Large intestine (tissue), 12 donors: ENCODE data around the gene CETP. TPM values are rescaled to one million over a fixed set of nuclear protein-coding genes. Genes with fewer than 3 reads are reported as not detected.

ENCODE experiments used
- DNase-seq, 2 donors: peaks; one replicate each; pipeline versions ENCODE4 v3.0.0 to v3.0.0-alpha.2; 2013
- H3K27ac ChIP-seq: one replicate; pipeline ENCODE4 v1.5.1; 2013; ENCODE audit warnings: low read length
- H3K27me3 ChIP-seq: 2 replicates; pipeline ENCODE4 v1.6.1; 2013; ENCODE audit warnings: low read length; ENCODE audit not compliant: control insufficient read depth, insufficient read depth
- H3K36me3 ChIP-seq: 2 replicates; pipeline ENCODE4 v1.6.1; 2013; ENCODE audit warnings: low read length; ENCODE audit not compliant: control insufficient read depth, insufficient read depth
- H3K4me1 ChIP-seq: one replicate; pipeline ENCODE4 v1.6.1; 2013; ENCODE audit warnings: low read length; ENCODE audit not compliant: control insufficient read depth, insufficient read depth
- H3K4me3 ChIP-seq: one replicate; pipeline ENCODE4 v1.5.1; 2013; ENCODE audit warnings: low read length
- H3K9me3 ChIP-seq: one replicate; pipeline ENCODE4 v1.6.1; 2013; ENCODE audit warnings: mild to moderate bottlenecking, low read depth, low read length, moderate library complexity; ENCODE audit not compliant: control insufficient read depth
- WGBS: methylation state at CpG from one replicate; pipeline ENCODE4 v1.1.5; 2013; ENCODE audit warnings: low lambda C conversion rate; ENCODE audit not compliant: insufficient coverage; 5-methylcytosine and 5-hydroxymethylcytosine counted together
- long read RNA-seq, 11 donors: transcript quantifications; one replicate each; lab custom pipeline, GENCODE V29; 2026
- polyA plus RNA-seq: library from polyadenylated mRNA; unstranded; fragments of 120-200 nt; gene quantifications from one replicate; pipeline ENCODE4 v1.2.1, GENCODE V29; 2013

The CETP gene
- 3.1 TPM for polyA plus RNA-seq
- long read RNA-seq, donor 1, partial matches to known transcripts: 0 of 1 reads
- long read RNA-seq, donor 1, other reads (novel, unspliced or antisense): 0 of 1 reads
- long read RNA-seq, donor 2, partial matches to known transcripts: 0 of 2 reads
- long read RNA-seq, donor 2, other reads (novel, unspliced or antisense): 0 of 2 reads
- long read RNA-seq, donor 3: 0 reads
- long read RNA-seq, donor 4: 0 reads
- long read RNA-seq, donor 5, transcript CETP-201 (16 exons, 1,791 nt): major isoform, 6 of 8 reads
- long read RNA-seq, donor 5, partial matches to known transcripts: 0 of 8 reads
- long read RNA-seq, donor 5, other reads (novel, unspliced or antisense): 0 of 8 reads
- long read RNA-seq, donor 6, partial matches to known transcripts: 0 of 3 reads
- long read RNA-seq, donor 6, other reads (novel, unspliced or antisense): 0 of 3 reads
- long read RNA-seq, donor 7, partial matches to known transcripts: 0 of 2 reads
- long read RNA-seq, donor 7, other reads (novel, unspliced or antisense): 0 of 2 reads
- long read RNA-seq, donor 8: 0 reads
- long read RNA-seq, donor 9, partial matches to known transcripts: 0 of 1 reads
- long read RNA-seq, donor 9, other reads (novel, unspliced or antisense): 0 of 1 reads
- long read RNA-seq, donor 10, partial matches to known transcripts: 0 of 2 reads
- long read RNA-seq, donor 10, other reads (novel, unspliced or antisense): 0 of 2 reads
- long read RNA-seq, donor 11, partial matches to known transcripts: 0 of 2 reads
- long read RNA-seq, donor 11, other reads (novel, unspliced or antisense): 0 of 2 reads

DNA sequence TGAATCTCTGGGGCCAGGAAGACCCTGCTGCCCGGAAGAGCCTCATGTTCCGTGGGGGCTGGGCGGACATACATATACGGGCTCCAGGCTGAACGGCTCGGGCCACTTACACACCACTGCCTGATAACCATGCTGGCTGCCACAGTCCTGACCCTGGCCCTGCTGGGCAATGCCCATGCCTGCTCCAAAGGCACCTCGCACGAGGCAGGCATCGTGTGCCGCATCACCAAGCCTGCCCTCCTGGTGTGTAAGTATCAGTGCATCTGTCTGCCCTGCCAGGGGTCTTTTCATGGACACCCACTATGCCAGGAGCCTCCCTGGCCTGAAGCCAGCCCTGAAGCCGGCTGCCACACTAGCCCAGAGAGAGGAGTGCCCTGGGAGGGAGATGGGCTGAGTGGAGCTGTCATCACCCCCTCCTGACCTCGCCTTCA lies at the start of gene CETP:
TSS of gene CETP (plus strand) at position 100 of the 431 bp plus-strand sequence. CDS start at position 130, 30 bp downstream.
- Histone ChIP-seq H3K27ac (no peak within 1 kb of the TSS), H3K4me1 (no peaks in the 10 kb centered on the region), H3K27me3 (no peaks in the 10 kb centered on the region), H3K9me3 (no peaks in the 10 kb centered on the region), H3K36me3 (no peaks in the 10 kb centered on the region), H3K4me3 (no peak within 1 kb of the TSS)
- no peak for DNase-seq
- no CpG with 5 or more reads among the region's 12 CpGs for WGBS

DNA sequence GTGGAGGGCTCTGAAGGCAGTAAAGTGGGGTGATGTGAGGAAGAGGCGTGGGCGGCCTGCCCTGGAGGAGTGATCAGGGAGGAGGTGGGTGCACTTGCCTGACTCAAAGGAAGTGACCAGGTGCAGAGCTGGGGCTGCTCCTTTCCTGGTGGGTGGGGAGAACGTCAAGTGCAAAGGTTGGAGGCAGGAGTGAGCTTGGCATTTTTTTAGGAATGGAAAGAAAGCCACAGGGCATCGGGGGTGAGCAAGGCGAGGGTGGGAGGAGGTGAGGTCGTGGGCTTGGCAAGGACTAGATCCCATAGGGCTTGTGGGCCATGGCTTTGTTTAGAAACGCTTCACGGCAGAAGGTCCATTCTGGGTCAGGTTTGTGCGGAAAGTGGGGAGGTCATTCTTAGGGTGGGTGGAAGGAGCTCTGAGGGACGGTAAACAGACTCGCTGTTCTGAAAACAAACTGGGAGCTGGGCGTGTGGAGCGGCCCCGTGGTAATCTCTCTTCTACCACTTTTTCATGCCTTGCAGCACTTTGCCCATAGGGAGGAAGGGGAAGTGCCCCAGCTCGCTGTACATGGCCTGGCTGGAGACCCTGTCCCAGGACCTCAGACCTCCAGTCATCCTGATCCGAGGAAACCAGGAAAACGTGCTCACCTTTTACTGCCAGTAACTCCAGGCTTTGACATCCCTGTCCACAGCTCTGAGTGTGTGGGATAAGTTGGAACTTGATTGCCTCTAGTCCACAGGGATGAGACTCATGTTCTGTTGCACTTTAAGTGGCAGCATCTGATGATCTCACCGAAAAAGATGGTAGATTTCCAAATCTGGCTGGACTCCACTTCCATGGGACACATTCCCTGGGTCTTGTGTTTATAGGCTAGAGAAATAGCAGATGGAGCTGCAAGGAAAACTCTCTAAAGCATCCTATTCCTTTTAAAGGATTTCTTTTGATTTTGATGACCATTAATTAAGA lies 48.7 kb upstream of the CETP start:
- H3K27ac ChIP-seq: no peak overlapping the region
- peaks cover 7% of the 10 kb centered on the region for H3K4me1 ChIP-seq
- no peak overlapping the region for H3K4me3 ChIP-seq
- no peaks in the 10 kb centered on the region for H3K36me3 ChIP-seq
- no peaks in the 10 kb centered on the region for H3K9me3 ChIP-seq
- DNase-seq: peak in 1 of 2 donors; percentile 42
- WGBS: no CpG with 5 or more reads among the region's 18 CpGs
- H3K27me3 ChIP-seq: no peaks in the 10 kb centered on the region

- no peak for DNase-seq
- no peak overlapping the region for H3K27ac ChIP-seq
- no peaks in the 10 kb centered on the region for H3K36me3 ChIP-seq
- H3K27me3 ChIP-seq: no peaks in the 10 kb centered on the region
- no CpG with 5 or more reads among the region's 7 CpGs for WGBS
- peaks cover 7% of the 10 kb centered on the region for H3K4me1 ChIP-seq
- no peaks in the 10 kb centered on the region for H3K9me3 ChIP-seq
- no peak overlapping the region for H3K4me3 ChIP-seq
These were observed 46.9 kb upstream of the CETP start for GRCh38 chr16:56914896-56915295.

DNA sequence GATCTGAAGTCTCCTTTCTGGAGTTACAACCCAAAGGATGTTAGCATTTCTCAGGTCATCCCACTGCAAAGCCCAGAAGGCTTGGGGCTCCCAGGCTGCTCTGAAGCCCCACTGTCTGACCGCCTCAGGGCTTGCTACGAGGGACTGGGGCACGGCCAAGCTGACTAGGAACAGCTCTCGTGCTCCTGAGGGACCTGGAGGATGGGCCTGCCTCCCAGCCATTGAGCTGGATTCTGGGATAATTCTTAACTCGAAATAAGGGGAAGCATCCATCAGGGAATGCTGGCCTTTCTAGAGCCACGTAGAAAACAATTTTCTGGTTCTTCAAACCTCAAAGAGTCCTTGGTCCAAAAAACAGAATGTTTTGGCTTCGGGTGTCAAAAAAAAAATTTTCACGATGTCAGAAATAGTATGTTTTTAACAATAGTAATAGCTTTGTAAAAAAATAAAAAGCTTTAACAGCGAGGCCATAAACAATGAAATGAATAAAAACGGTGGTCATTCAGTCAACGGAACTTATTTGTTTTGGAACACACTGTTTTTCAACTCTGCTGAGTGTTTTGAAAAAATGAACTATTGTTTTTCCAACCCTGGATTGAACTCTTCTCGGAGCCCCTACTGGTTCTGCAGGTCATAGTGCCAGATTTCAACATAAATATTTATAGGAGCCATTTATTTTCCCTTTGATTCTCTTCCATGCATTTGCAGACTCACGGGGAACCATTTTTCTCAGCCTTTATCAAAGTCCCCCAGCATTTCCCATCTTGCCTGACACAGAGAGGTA lies 46.2 kb upstream of the CETP start:
- H3K4me1 ChIP-seq: peaks cover 7% of the 10 kb centered on the region
- no peaks in the 10 kb centered on the region for H3K36me3 ChIP-seq
- 83% methylated on average over 8 of the region's 13 CpGs for WGBS
- H3K27me3 ChIP-seq: no peaks in the 10 kb centered on the region
- H3K4me3 ChIP-seq: no peak overlapping the region
- no peaks in the 10 kb centered on the region for H3K9me3 ChIP-seq
- DNase-seq: no peak
- no peak overlapping the region for H3K27ac ChIP-seq

DNA sequence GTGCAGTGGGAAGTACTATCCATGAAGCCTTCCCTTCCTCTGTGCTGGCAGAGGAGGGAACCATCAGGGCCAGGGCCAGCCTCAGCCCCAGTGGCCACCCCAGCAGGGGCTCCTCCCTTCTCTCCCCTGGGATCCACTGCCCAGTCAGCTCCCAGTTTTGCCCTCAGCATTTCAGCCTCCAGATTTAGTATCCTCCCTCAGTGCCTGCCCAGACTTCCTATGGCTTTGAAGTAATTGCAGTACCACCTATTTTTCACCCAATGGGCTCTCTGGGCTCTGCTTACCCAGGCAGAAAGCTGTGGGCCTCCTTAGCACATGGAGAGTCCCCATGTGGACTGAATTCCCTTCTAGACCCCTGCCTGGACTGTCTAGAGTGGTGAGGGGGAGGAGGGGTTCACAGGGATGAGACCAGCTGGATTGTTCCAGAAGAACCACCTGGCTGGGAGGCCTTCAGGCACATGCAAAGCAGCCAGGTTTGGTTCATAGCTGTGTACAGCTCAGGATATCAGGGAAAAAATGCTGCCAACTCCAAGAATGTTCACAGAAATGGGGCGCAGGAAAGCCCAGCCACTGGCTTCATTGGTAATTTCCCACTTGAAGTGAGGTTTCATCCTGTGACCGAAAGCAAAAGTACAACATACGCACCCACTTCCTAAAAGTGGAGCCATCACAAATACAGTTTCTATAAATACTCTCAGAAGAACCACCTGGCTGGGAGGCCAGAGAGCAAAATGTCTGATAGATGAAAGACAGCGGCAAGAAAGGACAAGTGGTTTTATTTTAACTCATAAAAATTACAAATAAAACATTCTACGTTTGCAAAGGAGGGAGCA lies 45.0 kb upstream of the CETP start:
- Histone ChIP-seq H3K36me3 (no peaks in the 10 kb centered on the region), H3K4me1 (peaks cover 7% of the 10 kb centered on the region), H3K9me3 (no peaks in the 10 kb centered on the region), H3K4me3 (no peak overlapping the region), H3K27me3 (no peaks in the 10 kb centered on the region), H3K27ac (no peak overlapping the region)
- no peak for DNase-seq
- WGBS: no CpG with 5 or more reads among the region's 5 CpGs

GRCh38 chr16:56918467-56919012 lies 43.2 kb upstream of the CETP start:
- Histone ChIP-seq H3K27ac (no peak overlapping the region), H3K4me3 (no peak overlapping the region), H3K9me3 (no peaks in the 10 kb centered on the region), H3K27me3 (no peaks in the 10 kb centered on the region), H3K4me1 (no peaks in the 10 kb centered on the region), H3K36me3 (no peaks in the 10 kb centered on the region)
- WGBS: no CpG with 5 or more reads among the region's 12 CpGs
- no peak for DNase-seq

DNA sequence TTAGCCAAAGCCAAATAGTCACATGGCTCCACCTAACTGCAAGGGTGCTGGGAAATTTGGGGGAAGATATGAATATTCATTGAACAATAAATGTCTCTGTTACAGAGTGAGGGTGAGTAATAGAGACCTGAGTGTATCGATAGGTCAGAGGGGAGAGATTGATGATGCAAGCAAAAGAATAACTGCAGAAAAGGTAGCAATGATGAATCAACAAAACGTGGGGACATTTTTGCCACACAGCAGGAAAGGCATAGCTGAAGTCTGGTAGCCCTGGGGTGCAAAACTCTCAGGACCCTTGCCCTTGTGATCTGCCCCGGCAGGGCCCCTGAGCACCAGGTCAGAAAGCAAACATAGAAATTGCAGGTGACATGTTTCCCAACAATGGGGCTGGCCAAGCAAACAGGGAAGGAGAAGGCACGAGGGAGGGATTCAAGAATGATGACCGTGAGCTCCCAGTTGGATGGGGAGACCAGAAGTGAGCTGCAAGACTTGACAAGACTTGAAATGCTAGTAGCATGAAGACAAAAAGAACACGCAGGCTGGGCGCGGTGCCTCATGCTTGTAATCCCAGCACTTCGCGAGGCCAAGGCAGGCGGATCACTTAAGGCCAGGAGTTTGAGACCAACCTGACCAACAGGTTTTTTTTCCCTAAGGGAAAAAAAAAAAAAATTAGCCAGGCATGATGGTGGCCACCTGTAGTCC lies 42.5 kb upstream of the CETP start:
- WGBS: 40% methylated on average over 3 of the region's 11 CpGs
- no peaks in the 10 kb centered on the region for H3K9me3 ChIP-seq
- no peak overlapping the region for H3K4me3 ChIP-seq
- peak; percentile 54 to 79 for DNase-seq
- no peaks in the 10 kb centered on the region for H3K36me3 ChIP-seq
- no peak overlapping the region for H3K27ac ChIP-seq
- H3K27me3 ChIP-seq: no peaks in the 10 kb centered on the region
- no peaks in the 10 kb centered on the region for H3K4me1 ChIP-seq

GRCh38 chr16:56921571-56921970 lies 40.2 kb upstream of the CETP start:
- peak; percentile 26 to 28 for DNase-seq
- Histone ChIP-seq H3K27me3 (no peaks in the 10 kb centered on the region), H3K36me3 (no peaks in the 10 kb centered on the region), H3K27ac (no peak overlapping the region), H3K9me3 (no peaks in the 10 kb centered on the region), H3K4me3 (no peak overlapping the region), H3K4me1 (no peaks in the 10 kb centered on the region)
- WGBS: 0% methylated on average over 1 of the region's 4 CpGs
